ENCODE results near the gene NPIPB6.

DNA sequence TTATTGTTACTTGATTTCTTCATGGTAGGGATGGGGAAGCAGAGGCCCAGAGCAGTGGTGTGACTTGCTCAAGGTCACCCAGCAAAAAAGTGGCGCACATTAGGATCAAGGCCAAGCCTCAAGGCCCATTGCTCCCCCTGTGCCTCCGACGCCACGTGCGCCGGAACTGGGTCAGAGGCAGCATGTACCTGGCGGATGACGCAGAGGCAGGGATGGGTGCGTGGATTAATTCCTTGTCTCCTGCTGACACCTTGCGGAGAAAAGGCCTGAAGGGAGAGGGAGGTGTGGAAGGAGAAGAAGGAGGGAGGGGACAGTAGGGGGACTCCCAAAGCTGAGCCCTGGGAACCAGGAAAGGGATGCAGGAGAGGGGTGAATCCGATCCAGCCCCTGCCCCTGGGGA, 52.5 kb downstream of the NPIPB6 start:
- TF ChIP-seq CTCF (IDR thresholded peaks at IDR 0.05) = no peak
- no peak for TF ChIP-seq POLR2A (IDR thresholded peaks at IDR 0.05)
